HEK293T (cell line): ENCODE measurements around the gene FRK.
"Not testable (repeated sequence)": the region's sequence is repeated elsewhere in the genome, so short reads cannot be mapped to it uniquely, and the experiment has no call there.

ENCODE experiments used
- CTCF ChIA-PET: fragments of 350-600 bp; formaldehyde crosslinking; extraction: SDS; loops from one replicate; lab custom pipeline; 2021; ENCODE audit warnings: antibody characterized with exemption, inconsistent platforms; lab: Yijun Ruan, JAX
- POLR2A ChIA-PET: fragments of 350-600 bp; formaldehyde crosslinking; extraction: SDS; loops from one replicate; lab custom pipeline; 2020; ENCODE audit warnings: antibody characterized with exemption, inconsistent platforms; lab: Yijun Ruan, JAX
- DNase-seq: peaks from one replicate; pipeline ENCODE4 v3.0.0; 2012; ENCODE audit warnings: mixed read lengths; ENCODE audit errors: extremely low spot score
- ARNT ChIP-seq: fragments of 450-650 bp; IDR thresholded peaks from 2 replicates; pipeline ENCODE4 v1.6.1; 2017; ENCODE audit warnings: mild to moderate bottlenecking
- BHLHE40 ChIP-seq: fragments of 450-650 bp; IDR thresholded peaks from 2 replicates; pipeline ENCODE4 v1.6.1; 2016; ENCODE audit warnings: mild to moderate bottlenecking, moderate library complexity, borderline replicate concordance
- CTBP1 ChIP-seq: fragments of 450-650 bp; IDR thresholded peaks from 2 replicates; pipeline ENCODE4 v1.6.1; 2016; ENCODE audit warnings: borderline replicate concordance
- ELF4 ChIP-seq: fragments of 450-650 bp; IDR thresholded peaks from 2 replicates; pipeline ENCODE4 v1.6.1; 2017; ENCODE audit warnings: antibody characterized with exemption
- FOXA1 ChIP-seq: fragments of 450-650 bp; IDR thresholded peaks from 2 replicates; pipeline ENCODE4 v1.6.1; 2016; ENCODE audit warnings: mild to moderate bottlenecking
- FOXK2 ChIP-seq: fragments of 450-650 bp; IDR thresholded peaks from 2 replicates; pipeline ENCODE4 v1.6.1; 2016; ENCODE audit warnings: mild to moderate bottlenecking
- FOXM1 ChIP-seq: fragments of 450-650 bp; IDR thresholded peaks from 2 replicates; pipeline ENCODE4 v1.6.1; 2017; ENCODE audit warnings: mild to moderate bottlenecking, borderline replicate concordance
- HDGF ChIP-seq: fragments of 450-650 bp; IDR thresholded peaks from 2 replicates; pipeline ENCODE4 v1.6.1; 2017; ENCODE audit warnings: antibody characterized with exemption, borderline replicate concordance
- L3MBTL2 ChIP-seq: fragments of 450-650 bp; conservative IDR thresholded peaks from 2 replicates; pipeline ENCODE4 v1.6.1; 2016; ENCODE audit warnings: mild to moderate bottlenecking
- LEF1 ChIP-seq: fragments of 450-650 bp; IDR thresholded peaks from 2 replicates; pipeline ENCODE4 v1.6.1; 2017; ENCODE audit warnings: mild to moderate bottlenecking, borderline replicate concordance
- NFRKB ChIP-seq: fragments of 450-650 bp; IDR thresholded peaks from 2 replicates; pipeline ENCODE4 v1.6.1; 2016; ENCODE audit warnings: mild to moderate bottlenecking, moderate library complexity
- PKNOX1 ChIP-seq: fragments of 450-650 bp; IDR thresholded peaks from 2 replicates; pipeline ENCODE4 v1.6.1; 2016
- SP1 ChIP-seq: fragments of 450-650 bp; IDR thresholded peaks from 2 replicates; pipeline ENCODE4 v1.6.1; 2017
- SUZ12 ChIP-seq: fragments of 450-650 bp; IDR thresholded peaks from 2 replicates; pipeline ENCODE4 v1.6.1; 2016; ENCODE audit warnings: mild to moderate bottlenecking
- TARDBP ChIP-seq: fragments of 450-650 bp; IDR thresholded peaks from 2 replicates; pipeline ENCODE4 v1.6.1; 2016
- ZNF384 ChIP-seq: fragments of 450-650 bp; IDR thresholded peaks from 2 replicates; pipeline ENCODE4 v1.6.1; 2016

Gene FRK

GRCh38 chr6:115898246-115898645 is 162.4 kb downstream of the FRK start:
- TF ChIP-seq ZNF384 (no peak), FOXA1 (no peak)
- POLR2A ChIA-PET, result no interaction called here
- CTCF ChIA-PET, result no interaction called here
- no peak for DNase-seq

- CTCF ChIA-PET, result interaction anchor here (0.7 to 1.0 kb wide), 3 partner anchors 13 to 120 kb away, joined by 3 to 5 read pairs (median 3); no protein-coding TSS in a partner anchor
- peak; percentile 56 for DNase-seq
- POLR2A ChIA-PET, result no interaction called here
- TF ChIP-seq TARDBP (no peak), ZNF384 (no peak), NFRKB (no peak), ARNT (no peak), FOXM1 (no peak), FOXA1 (no peak), FOXK2 (no peak), HDGF (no peak), ELF4 (no peak)
These were observed 164.1 kb downstream of the FRK start for GRCh38 chr6:115896538-115897129.

GRCh38 chr6:115894426-115894992 is 166.2 kb downstream of the FRK start:
- no peak for DNase-seq
- CTCF ChIA-PET, result no interaction called here
- POLR2A ChIA-PET, result no interaction called here
- no peak for TF ChIP-seq L3MBTL2

- ChIA-PET CTCF (no interaction called here), POLR2A (no interaction called here)
- TF ChIP-seq ZNF384 (no peak), NFRKB (no peak), BHLHE40 (no peak), FOXK2 (no peak), TARDBP (no peak), FOXA1 (no peak), PKNOX1 (no peak), ARNT (no peak), ELF4 (no peak)
- DNase-seq, result no peak
These were observed 168.9 kb downstream of the FRK start for GRCh38 chr6:115891750-115892149.

- DNase-seq, result no peak
- TF ChIP-seq NFRKB (no peak), HDGF (no peak), CTBP1 (no peak), ZNF384 (no peak), ARNT (no peak), SP1 (no peak), FOXA1 (no peak), ELF4 (no peak), LEF1 (no peak), BHLHE40 (no peak), TARDBP (no peak), FOXM1 (no peak), SUZ12 (no peak), PKNOX1 (no peak), L3MBTL2 (no peak), FOXK2 (no peak)
- ChIA-PET CTCF (no interaction called here), POLR2A (no interaction called here)
These were observed 169.5 kb downstream of the FRK start for GRCh38 chr6:115891111-115891669.

GRCh38 chr6:115890238-115890637 is 170.5 kb downstream of the FRK start:
- CTCF ChIA-PET, result no interaction called here
- TF ChIP-seq NFRKB, result no peak
- TF ChIP-seq FOXM1, result no peak
- TF ChIP-seq BHLHE40, result no peak
- no peak for TF ChIP-seq ZNF384
- no peak for TF ChIP-seq SP1
- no peak for TF ChIP-seq SUZ12
- TF ChIP-seq PKNOX1, result no peak
- TF ChIP-seq HDGF, result no peak
- no peak for TF ChIP-seq L3MBTL2
- TF ChIP-seq CTBP1, result no peak

GRCh38 chr6:115888687-115889470 is 171.8 kb downstream of the FRK start:
- POLR2A ChIA-PET, result not testable (repeated sequence)
- CTCF ChIA-PET, result interaction anchor here (0.7 kb wide), 1 partner anchor 289 kb away, joined by 4 read pairs; no protein-coding TSS in a partner anchor

More at GRCh38 chr6:115890238-115890637, 170.5 kb downstream of the FRK start:
- DNase-seq, result no peak
- POLR2A ChIA-PET, result no interaction called here

More at GRCh38 chr6:115888687-115889470, 171.8 kb downstream of the FRK start:
- DNase-seq, result not testable (repeated sequence)
